Tibial nerve (tissue), 4 donors: ENCODE measurements around the gene SNX25.

Experiments
- CTCF ChIP-seq, 5 experiments: fragments of 200-600 bp in 3 of 5; fragments of 450-650 bp in 2 of 5; sonication (generic) in 3 of 5; IDR thresholded peaks; one replicate each; pipeline ENCODE4 v1.5.1; 2016 to 2019; ENCODE audit warnings: antibody characterized with exemption in 5 of 5, mild to moderate bottlenecking in 3 of 5, moderate library complexity in 2 of 5
- EP300 ChIP-seq, 2 donors: sonication (generic); formaldehyde crosslinking; IDR thresholded peaks; one replicate each; pipeline ENCODE4 v1.6.1; 2017; ENCODE audit warnings: antibody characterized with exemption in 2 of 2, mild to moderate bottlenecking in 1 of 2
- POLR2A ChIP-seq, 2 donors: fragments of 450-650 bp; IDR thresholded peaks; one replicate each; pipeline ENCODE4 v1.6.1; 2017; ENCODE audit warnings: antibody characterized with exemption in 2 of 2, mild to moderate bottlenecking in 2 of 2, moderate library complexity in 2 of 2

DNA sequence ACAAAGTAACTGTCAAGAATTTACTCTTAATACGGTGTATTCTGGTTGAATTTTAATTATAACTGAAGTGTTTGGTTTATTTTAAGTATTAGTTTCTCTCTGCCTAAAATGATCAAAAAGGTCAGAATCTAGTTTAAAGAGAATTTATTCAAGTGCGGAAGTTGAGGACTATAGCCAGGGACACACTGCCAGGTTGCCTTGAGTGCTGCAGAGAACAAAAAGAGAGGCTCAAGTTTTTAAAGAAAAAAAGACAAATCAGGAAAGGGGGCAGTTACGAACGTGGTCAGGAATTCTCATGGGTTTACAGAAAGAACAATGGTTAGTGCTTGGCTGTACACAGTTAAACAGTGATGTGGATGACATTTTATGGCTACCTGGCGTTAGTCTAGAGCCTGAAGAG, 81.3 kb downstream of the SNX25 start:
- TF ChIP-seq POLR2A (IDR thresholded peaks at IDR 0.05): no peak
- no peak for TF ChIP-seq CTCF (IDR thresholded peaks at IDR 0.05)
- TF ChIP-seq EP300 (IDR thresholded peaks at IDR 0.05): no peak
